Stimulated activated CD4-positive, alpha-beta T cell treated with anti-CD3 and anti-CD28 coated beads, TNF-alpha, amount 100 ng/mL, for 4 hours (primary cell): ENCODE data around the gene MOXD1.

Experiments
- DNase-seq, 3 experiments: peaks; one replicate each; pipeline ENCODE4 v3.0.0-alpha.2; 2020; ENCODE audit warnings: low read depth in 3 of 3

The MOXD1 gene

DNA sequence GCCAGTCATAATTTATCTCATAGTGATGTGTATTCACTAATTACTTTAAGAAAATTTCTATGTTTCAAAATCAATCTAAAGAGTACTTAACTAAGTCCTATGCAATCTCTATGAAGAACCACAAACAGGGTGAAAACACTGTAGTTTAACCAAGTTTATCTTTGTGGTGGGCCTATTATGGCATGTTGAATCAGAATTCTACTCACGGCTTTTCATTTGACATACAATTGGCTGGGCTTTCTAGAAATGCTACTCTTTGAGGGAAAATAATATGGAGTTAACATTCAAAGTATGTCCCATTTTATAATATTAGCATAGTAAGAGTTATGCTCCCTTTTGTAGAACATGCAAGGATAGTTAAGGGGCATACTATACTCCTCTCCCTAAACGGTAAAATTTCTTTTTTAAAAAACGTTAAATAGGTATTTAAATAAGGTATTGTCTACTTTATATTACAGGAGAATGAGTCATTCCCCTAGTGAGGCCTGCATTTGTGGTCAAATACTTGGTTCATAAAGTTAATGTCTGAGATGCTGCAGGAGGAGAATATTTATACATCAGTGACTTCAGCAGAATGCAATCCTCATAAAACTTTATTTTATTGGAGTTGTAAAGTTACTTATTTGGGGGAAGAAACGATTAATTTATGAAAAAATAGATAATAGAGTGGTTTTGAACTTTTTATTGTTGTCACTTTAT lies 1.8 kb downstream of the MOXD1 start:
- DNase-seq = no peak

DNA sequence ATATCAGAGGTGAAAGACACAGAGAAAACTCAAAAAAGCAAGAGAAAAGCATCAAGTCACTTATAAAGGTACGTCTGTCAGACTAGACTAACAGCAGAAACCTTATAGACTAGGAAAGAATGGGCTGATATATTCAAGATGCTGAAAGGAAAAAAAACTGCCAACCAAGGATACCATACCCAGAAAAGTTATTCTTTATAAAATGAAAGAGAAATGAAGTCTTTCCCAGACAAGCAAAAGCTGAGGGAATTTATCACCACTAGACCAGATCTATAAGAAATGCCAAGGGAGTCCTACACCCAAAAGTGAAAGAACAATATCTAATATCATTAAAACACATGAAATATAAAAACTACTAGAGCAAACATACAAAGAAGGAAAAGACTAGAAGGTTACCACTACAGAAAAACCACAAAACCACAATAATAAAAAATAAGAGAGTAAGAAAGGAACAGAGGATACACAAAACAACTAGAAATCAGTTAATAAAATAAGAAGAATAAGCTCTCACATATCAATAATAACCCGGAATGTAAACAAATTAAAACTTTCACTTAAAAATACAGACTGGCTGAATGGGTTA lies 6.2 kb downstream of the MOXD1 start:
- DNase-seq = no peak

DNA sequence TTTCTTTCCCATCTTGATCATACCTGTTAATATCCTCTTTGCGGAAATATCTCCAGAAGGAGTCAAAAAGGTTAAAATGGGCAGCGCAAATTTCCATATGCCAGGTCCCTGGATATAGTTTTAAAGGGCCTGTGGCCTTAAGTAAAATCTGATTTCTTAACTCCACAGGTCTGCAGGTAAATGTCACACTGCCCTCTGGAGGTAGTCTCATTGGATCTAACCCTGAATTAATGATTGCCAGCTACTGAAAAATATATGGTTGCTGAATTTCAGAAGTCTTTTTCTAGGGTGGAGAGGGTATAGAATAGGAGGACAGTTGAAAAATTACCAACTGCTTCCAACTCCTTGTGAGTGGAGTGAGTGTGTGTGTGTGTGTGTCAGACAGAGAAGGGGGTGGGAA lies 8.5 kb downstream of the MOXD1 start:
- DNase-seq = no peak

DNA sequence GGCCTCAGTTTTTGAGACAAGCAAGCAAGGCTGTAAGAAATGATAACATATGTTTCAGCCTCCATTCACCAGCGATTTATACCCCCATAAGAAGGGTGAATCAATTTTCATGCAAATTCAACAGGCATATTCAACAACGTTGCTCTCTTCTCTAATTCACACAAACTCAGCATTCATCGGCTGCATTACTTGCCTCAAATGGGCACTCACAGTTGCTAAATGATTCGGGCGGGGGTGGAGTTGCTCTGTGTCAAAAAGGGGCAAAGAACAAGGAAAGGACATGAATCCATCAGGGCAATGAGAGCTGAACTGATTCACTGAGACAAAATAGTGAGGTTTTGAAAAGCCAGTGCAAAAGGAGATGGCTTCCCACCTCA lies 9.0 kb downstream of the MOXD1 start:
- no peak for DNase-seq

DNA sequence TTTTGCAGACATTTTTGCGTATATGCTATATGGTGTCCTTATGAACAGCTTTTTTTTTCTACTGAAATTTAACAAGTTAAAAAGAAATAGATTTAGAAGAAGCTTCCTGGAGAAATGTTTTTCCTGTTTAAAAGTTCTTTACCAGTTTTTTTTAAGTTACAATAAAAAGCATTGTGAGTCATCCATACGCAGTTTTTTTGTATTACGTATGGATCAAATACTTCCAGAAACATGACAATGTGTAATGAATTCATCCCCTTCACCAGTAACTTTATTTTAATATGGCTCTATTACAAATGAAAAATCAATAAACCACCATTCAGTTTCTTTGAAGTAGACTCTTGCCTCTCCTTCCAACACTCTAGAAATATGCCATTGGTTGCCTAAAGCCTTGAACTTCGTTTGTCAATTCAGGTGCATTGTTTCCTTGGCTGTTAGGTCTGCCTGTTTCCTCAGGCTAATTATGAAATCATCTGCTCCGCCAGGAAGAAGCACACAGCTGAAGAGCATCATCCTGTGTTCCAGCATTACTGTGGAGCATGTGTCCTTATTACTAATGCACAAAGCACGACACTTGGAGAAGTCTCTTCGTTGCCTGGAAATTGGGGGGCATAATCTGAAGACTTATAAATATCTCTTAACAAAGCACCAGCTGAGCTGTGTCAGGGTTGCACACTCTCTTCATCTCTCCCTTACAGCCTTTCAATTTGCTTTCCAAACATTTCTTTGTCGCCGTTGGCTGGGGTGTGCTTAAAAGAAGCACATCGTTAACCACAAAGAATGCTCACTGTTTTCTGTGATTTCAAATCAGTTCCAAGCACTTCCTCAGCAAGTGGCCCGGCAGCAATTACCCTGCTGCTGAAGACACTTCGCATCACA lies 9.6 kb downstream of the MOXD1 start:
- no peak for DNase-seq

DNA sequence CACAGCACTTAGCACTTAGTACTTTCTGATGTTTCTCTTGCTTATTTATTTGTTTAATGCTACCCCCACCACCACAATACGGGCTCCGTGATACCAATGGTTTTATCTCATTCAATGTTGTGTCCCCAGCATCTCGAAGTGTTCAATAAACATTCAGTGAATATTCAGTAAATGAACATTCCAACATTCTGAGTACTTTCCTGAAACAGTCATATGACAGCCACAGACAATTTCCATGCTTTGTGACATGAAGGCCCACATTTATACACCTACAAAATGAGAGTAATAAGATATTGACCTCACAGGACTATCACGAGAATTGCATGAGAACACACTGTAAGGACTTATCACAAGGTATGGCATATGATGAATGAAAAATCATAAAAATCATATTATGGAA lies 10.8 kb downstream of the MOXD1 start:
- DNase-seq = no peak

DNA sequence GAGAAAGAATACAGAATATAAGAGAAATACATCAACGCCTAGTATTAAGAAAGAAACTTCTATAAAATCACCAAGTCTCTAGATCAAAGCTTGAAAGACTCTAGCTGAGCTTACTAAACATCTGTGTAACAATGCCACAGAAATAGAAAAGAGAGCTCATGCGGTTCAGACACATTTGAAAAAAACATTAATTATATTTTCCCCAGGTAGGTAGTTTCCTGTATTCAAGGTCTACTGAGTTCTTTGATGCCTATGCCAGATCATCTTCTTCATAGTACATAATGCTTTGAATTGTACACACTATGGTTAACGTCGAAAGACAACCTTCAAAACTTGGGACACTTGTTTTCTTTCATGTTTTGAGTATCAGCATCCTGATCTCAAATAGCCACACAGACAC lies 11.3 kb downstream of the MOXD1 start:
- no peak for DNase-seq

DNA sequence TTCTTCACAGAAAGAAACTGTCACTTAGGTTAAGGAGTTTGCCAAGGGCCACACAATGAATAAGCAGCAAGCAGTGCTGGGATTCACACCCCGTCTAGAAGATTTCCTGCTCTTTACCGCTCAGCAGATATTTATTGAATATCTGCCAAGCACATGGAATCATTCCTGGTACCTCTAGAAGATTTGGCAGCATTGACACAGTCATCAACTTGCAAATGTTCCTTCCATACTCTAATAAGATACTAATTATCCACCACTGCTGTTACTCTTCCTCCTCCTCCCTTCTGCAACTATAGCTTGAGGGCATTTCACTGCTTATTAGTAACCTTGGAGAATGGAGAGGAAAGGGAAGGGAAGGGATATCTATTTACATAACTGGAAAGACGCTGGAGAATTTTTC lies 13.0 kb downstream of the MOXD1 start:
- no peak for DNase-seq

DNA sequence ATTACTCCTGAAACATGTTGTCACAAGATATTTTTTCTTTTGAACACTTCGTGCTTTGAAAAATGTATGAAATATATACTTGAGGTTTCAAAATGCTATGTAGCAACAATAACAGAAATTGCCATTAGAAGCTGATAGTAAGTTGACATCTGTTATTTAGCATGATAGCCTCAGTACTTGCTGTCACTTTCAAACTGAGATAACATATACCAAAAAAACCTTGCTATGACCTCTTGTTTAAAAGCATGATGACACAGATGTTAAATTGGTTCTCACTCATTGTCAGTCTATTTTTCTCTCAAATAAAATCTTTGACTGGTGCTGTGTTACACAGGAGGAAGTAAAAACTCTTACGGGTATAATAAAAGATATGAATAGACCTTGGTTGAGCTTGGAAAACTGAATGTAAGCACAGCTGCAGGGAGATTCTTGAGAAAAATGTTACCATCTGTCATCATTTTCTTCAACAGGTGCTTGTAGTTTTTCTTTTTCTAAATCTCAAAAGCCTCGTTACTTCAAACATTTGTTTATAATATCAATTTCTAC lies 18.6 kb downstream of the MOXD1 start:
- DNase-seq = no peak

DNA sequence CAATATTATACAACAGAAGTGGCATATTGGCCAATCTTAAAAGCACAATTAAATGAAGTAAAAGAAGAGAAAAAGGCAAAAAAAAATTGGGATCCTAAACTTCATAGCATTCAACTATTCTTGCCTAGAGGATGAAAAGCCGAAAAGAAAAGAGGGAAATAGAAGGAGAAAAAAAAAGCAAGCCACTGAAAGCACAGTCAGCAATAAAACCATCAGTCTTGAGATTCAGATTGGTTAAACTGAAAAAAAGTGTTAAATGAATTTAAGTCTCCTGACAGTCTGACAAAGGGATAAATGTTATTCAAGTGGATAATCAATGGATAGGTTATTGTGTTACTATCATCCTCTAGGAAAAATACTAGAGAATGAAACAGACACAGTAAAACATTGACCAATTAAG lies 19.9 kb downstream of the MOXD1 start:
- DNase-seq = no peak

DNA sequence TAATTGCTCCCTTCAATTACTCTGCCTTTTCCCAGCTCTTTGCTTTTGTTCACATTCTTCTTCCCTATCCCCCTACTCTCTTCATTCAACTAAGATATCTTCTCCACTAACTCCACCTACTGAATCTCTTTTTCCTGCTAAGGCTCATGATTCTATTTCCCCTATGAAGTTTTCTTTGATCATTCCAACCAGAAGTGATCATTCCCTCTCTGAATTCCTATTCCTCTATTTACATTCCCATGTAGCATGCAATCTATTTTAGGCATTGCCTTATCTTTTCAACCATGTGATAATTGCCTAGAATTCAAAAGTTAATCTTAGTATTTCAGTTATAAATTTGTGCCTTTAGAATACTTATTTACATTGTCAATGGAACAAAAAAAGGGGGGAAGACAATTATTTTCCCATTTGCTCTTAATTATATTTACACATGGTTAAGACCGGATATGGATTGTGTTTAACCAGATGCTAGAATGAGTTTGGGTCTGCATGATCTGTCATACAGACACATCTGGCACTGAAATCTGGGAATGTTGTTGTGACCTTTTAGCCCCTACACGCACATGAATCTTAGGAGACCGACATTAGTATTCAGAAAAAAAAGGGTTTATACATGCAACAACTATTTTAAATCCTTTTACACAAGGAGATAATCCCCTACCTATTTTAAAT lies 20.8 kb downstream of the MOXD1 start:
- DNase-seq = no peak

DNA sequence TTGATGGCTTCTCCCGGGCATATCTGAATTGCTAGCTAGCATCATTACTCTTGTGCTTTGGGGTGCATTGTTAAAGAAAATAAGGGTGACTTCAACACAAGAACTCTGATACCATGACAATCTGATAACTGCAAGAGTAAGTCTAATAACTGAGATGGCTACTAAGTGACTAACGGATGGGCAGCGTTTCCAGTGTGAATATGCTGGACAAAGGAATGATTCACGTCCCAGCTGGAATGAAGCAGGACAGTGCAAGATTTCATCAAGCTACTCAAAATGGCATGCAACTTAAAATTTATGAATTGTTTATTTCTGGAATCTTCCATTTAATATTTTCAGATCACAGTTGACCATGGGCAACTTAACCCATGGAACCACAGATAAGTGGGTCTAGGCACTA lies 31.7 kb downstream of the MOXD1 start:
- DNase-seq = no peak

DNA sequence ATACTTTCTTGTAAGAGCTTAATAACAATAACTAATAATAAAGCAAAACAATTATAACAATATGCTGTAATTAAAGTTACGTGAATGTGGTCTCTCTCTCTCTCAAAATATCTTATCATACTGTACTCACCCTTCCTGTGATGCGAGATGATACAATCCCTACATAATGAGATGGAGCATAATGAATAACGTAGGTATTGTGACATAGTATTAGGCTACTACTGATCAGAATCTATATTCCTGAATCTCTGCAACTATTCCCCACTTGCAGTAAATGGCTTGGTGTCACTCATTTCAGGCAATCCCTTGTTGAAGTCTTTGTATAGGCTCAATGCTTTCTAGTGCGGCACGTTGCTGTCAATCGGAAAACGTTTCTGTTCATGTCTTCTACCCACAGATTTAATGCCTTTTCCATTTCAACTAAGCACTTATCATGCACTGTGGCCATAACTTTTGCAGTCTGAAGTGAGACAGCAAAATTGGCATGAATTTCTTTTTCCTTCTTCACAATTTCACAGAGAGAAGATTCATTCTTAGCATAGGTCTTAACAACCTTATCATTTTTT lies 32.3 kb downstream of the MOXD1 start:
- DNase-seq = no peak

DNA sequence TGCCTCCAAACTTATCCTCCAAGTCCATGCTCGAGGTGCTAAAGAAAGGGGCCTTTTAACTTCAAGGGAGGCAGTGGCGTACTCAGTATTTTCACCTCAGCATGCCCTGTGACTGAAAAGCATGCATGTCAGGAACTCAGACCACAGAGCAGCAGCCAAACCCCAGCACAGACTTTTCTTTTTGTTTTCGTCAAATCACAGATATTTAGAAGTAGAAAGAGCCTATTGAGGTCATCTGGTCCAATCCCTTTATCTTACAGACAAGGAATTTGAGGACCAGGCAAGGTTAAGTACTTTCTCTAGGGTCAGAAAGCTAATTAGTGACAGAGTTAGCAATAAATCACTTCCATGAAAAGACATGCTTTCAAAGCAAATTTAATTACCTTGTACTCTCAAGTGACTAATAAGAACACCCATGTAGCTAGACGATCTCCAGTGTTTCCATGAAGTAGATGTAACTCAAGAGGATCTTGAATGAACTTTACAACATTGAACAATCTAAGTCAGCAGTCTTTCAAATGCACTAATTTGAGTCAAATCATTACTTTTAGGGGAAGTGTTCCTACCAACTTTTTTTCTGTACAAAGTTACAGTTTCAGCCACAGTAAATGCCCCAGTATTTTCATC lies 35.9 kb downstream of the MOXD1 start:
- DNase-seq = no peak

DNA sequence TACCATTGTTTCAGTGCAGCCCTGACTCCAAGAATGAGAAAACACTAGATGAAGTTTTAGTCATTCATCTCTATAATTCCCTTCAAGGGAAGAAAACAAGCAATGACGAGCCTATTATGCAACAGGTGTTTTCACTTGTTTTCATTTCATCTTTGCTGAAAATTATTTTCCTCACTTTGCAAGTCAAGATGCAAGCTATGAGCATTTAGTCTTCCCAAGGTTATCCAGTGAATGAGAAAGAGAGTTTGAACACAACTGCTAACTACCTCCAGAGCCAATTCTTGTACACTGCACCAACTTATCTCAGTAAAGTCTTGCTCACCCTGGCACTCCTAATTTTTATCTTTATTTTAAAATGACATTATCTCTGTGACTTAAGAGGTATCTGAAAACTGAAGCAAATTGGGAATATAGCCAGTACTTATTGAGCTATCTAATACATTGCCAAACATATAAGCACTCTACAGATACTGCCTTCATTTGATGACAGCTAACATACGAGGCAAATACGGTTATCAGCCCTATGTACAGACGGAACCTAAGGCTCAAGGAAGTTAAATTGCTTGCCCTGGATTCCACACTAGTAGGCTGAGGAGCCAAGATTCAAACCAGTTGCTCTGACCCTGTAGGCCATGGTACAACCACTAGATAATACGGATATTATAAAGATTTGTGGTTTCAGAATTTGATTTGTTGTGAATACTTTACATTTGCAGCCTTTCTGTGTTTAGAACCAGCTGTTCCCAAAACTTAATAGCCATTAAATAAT lies 36.8 kb downstream of the MOXD1 start:
- DNase-seq = no peak

DNA sequence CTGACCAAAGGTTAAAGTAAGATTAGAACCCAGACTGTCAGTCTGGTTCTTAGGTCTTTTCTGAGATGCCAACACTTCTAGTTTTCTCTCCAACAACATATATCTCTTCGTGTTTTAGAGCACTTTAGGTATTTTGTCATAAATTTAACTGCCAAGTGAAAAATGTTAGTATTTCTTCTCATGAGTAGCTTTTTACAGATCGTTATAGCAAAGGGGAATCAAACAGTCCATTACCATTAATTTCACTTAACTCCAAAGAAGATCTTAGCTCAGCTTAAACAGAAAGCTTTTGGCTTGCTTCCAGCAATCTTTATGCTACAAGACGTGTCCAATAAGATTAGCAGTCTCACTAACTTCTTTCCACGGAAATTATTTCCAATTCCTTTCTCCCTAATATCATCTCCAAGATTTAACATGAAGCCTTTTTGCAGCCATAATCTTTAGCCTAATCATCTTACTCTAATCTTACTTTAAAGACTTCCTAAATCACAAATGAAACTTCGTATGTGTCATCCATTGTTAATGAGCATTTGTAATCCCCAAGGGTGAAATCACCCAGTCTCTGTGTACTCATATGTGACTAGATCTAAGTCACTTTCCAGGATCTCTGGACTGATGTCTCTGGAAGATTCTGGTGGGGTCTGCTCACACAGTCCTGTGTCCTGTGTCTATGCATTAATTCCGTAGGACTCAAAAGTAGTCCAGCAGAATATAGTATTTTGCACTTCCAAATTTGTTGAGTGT lies 38.7 kb downstream of the MOXD1 start:
- no peak for DNase-seq

DNA sequence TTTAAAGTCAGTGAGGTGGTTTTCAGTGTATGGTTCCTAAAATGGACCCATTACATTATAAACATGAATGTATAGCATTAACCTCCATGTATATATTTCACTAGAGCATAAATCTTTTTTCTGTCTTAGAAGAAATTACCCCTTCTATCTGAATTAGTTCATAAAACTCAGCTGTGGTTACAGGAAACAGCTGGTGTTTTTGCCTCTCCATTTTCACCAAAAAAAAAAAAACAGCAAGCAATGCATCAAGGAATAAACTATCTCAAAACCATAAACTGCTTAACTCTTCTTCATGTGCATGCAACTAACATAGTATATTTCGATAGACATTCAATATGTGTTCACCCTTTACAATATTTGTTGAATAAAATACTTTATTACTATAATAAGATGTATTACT lies 40.2 kb downstream of the MOXD1 start:
- DNase-seq = no peak

DNA sequence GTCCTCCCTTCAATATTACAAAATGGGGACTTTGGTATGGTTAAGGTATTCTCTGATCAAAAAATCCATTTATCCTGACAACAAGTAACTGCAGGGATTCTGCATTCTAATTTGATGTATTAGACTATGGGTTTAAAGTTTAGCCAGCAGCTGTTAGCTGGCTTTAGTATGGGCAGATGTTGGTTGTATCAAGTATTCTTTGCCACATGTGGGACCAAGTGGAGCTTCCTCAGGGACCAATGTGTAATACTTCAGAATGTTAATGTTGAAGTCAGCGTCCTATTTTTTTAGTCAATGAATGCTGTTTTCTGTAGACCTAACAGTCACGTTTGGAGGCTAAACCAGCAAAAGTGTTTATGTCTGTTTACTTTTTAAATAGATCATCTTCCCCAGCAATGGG lies 41.4 kb downstream of the MOXD1 start:
- DNase-seq = no peak

DNA sequence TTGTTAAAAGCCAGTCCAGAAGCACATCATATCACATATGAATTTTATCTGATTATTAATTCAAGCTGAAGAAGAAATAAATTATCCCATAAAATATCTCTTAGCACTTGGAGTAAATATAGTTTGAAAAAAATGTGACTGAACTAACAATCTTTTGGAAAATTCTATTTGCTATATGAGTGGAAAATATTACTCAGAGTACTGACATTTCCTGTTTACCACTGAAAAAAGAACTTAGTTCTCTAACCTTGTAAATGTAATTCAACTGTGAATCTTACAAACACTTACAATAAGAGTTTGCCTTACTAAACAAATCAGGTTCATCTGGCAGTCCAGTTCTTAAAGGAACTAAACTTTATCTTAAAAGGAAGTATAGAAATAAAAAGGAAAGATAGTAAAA lies 44.2 kb downstream of the MOXD1 start:
- DNase-seq = no peak
